Gastrocnemius medialis (tissue), 4 donors: Measurements from ENCODE around the gene KRTAP4-4.

Source experiments
- CTCF ChIP-seq, 5 experiments: fragments of 450-650 bp in 3 of 5; fragments of 200-600 bp in 2 of 5; sonication (generic) in 2 of 5; IDR thresholded peaks in 4 of 5; conservative IDR thresholded peaks in 1 of 5; 1 replicate in 4 of 5; 2 replicates in 1 of 5; pipeline ENCODE4 v1.5.1; 2016 to 2019; ENCODE audit warnings: antibody characterized with exemption in 5 of 5, mild to moderate bottlenecking in 3 of 5, moderate library complexity in 3 of 5
- POLR2A ChIP-seq, 2 donors: fragments of 450-650 bp; IDR thresholded peaks; one replicate each; pipeline ENCODE4 v1.6.1; 2017; ENCODE audit warnings: antibody characterized with exemption in 2 of 2, mild to moderate bottlenecking in 2 of 2, moderate library complexity in 2 of 2

GRCh38 chr17:41177727-41178271 is 17.3 kb upstream of the KRTAP4-4 start, which contains the start of gene KRTAP4-2:
- TF ChIP-seq POLR2A (IDR thresholded peaks at IDR 0.05), result no peak
- TF ChIP-seq CTCF (IDR thresholded peaks at IDR 0.05 in 4 of 5, conservative IDR thresholded peaks at IDR 0.05 in 1 of 5), result no peak
